ENCODE data around the gene INPP5K.
"Not testable (repeated sequence)": the region's sequence is repeated elsewhere in the genome, so short reads cannot be mapped to it uniquely, and the experiment has no call there.

The INPP5K gene

DNA sequence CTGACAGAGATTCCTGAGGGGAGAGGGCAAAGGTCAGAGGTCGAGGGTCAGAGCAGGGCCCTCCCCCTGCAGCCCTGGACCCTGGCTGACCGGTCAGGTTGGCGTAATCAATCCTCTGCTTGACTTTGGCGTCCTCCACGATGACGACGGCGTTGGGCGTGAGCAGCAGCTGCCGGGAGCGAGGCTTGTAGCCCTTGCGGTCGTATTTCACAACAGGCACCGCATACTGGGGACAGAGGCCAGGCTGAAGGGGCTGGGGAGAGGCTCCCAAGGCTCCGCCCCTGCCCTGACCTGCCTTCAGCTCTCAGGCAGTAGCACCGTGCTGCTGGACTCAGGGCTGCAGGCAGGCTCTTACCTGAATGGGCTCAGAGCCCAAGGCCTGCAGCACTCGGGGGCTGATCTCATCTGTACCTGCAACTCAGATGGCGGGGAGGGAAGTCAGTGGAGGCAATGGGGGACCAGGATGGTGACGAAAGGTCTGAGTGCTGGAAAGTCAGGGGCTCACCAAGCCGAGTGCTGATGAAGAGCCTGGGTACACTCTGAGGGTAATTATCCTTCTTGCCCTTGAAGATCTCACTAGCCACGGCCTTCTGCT is 48.4 kb downstream of the INPP5K start:
- DNase-seq (ENCODE audit: low spot score), result no peak

DNA sequence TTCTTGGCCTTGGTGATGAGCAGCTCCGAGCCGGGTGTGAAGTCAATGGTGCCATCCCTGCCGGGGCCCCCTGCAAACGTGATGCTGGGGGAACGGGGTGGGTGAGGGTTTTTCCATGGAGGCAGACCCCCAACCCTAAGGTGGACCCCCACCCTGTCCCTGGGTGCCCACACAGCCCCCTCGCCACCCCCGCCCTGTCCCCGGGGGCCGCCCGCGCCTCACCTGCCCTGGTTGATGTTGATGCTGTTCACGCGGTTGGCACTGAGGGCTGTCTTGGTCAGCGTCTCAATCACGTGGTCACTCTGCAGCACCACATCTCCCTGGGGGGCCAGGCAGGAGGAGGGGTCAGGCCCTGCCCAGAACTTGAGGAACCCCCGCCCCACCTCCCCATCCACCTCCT is 49.2 kb downstream of the INPP5K start:
- no peak for DNase-seq (ENCODE audit: low spot score)

DNA sequence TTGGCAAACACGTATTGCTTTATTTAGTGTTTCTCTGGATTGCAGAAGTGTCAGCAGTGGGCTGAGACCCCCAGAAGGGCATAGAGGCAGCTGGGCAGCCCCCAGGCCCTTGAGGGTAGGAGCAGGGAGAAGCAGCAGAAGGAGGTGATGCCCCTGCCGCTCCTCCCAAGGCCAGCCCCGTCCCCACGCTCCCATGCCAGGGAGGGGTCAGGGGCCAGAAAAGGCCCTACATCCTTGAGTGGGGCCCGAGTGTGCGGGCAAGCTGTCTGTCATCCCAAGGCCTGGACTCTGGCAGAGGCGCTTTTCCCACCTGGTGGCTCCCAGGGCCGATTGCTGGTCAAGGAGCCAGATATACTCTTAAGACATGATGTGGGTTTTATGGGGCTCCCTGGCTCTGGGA is 52.2 kb downstream of the INPP5K start:
- no peak for DNase-seq (ENCODE audit: low spot score)

DNA sequence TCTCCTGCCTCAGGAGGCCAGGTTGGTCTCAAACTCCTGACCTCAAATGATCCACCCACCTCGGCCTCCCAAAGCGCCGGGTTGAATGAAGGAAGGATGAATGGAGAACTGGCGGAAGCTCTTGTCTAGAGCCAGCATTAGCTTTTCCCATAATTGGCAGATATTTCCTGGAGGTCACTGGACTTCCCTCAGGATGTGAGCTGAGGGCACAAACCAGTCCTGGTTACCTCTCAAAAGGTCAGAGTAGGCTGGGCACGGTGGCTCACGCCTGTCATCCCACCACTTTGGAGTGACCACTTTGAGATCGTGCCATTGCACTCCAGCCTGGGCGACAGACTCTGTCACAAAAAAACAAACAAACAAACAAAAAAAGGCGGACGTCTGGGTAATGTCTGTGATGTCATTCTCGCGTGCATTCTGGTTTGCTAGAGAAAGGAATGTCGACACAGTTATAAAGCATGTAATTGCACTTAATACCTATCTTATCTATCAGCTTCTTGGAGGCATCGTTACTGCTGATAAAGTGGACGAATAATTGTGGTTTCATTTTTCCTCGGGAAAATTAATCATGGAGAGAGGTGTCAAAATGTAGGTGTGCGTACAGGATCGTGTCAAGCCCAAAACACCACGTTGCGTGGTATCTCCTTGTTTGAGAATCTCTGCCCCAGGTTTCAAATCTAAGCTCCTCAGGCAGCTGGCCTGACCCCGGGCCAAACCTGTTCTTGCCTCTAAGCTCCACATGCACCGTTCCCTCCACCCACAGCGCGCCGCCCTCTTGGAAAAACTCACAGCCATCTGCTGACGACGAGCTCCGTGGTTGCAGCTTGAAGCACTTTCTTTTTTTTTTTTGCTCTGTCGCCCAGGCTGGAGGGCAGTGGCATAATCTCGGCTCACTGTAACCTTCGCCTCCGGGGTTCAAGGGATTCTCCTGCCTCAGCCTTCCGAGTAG is 54.0 kb downstream of the INPP5K start:
- DNase-seq (ENCODE audit: low spot score), result no peak

DNA sequence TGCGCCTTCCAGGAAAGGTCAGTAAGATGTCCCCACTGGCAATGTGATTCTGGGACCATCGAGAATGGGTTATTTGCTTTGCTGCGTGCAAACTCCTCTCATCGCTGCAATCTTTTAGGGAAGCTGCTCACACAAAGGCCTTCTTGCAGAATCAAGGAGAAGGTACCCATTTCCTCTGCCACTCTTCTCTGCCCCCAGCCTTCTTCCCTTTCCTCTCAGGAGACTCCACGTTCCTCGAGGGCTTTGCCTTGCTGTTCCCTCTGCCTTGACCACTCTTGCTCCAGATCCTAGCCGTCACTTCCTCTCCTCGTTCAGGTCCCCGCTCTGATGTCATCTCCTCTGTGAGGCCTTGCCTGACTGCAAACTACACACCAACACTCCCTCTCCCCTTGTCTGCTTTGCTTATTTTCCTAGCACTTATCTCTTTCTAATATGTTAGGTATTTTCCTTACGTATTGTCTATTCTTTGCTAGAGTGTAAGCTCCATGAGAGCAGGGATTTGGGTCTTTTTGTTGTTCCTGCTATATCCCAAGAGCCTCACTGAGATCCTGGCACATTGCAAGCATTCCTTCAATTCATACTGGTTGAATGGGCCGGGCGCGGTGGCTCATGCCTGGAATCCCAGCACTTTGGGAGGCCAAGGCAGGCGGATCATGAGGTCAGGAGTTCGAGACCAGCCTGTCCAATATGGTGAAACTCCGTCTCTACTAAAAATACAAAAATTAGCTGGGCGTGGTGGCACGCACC is 55.0 kb downstream of the INPP5K start:
- DNase-seq (ENCODE audit: low spot score), result no peak

DNA sequence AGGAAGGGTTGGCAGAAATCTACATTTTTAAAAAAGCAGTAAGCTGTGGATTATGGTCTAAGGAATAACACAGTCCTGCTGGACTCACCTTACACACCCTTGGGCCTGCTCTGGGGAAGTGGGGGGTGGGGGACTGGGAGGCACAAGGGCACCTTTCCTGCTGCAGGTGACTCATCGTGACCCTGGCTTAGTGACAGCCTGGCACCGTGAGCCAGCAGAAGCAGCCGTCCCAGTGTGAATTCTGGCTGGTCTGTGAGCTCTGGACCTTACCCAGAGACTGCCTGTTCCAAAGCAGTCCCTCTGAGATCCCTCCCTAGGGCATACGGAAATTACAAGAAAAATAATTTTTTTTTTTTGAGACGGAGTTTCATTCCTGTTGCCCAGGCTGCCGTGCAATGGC is 56.2 kb downstream of the INPP5K start:
- DNase-seq (ENCODE audit: low spot score), result no peak

DNA sequence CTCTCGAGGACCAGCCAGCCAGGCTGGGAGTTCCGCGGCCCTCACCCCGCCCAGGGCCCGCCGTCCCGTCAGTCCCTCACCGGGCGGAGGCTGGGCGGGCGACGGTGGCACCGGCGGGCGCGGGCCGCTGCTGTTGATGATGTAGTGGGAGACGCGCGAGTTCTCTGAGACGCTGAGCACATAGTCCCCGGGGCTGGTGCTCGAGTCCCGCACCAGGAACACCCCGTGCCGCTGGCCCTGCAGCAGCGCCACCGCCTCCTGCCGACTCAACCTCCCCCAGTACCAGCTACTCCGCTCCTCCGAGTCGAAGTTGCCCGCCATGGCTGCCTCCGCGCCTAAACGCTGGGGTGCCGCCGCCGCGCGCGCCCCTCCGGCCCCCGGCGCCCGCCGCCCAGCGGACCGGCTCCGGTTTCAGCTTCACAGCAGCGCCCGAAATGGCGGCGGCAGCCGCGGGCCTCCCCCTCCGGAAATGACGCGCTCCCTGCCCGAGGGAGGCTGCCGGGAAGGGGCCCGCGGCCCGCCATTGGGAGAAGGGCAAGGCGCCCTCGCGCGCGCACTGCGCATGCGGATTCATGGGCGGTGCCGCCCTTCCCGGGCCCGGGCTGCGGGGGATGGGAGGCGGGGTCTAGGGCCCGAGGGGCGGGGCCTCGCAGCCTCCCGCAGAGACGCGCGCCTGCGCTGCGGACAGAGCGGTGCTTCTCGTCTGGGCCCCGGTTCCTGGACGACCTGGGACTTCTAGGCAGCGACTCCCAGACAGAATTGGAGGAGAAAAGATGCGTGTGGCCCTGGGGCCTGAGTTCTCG is 60.4 kb downstream of the INPP5K start, which contains the start of gene CRK:
CRK (minus strand) TSS at position 436 of the 803 bp plus-strand sequence; CDS start at position 321, 115 bp downstream.
- DNase-seq (ENCODE audit: low spot score), result peak; percentile 94

DNA sequence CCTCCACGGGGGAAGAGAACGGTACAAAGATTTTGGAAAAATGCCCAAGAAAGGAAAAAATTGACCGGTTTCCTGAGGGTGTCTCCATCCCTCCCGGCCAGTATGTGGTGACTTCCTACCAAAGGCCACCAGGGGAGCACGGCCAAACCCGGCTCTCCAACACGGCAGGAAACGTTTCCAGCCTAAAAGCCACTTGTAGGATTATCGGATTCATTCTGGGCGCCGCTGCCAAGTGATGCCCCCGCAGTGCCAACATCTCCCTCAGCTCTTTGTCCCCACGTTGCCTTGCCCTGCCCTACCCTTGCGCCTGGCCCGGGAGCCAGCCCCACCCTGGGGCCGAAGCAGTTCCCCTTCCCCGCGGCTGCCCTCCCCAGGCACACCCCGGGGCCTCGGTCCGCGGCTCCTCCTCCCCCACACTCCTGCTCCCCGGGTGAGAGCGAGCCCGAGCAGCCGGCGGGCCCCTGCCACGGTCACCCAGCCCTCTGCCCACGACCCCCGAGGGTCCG is 61.1 kb downstream of the INPP5K start:
- peak; percentile 70 for DNase-seq (ENCODE audit: low spot score)

DNA sequence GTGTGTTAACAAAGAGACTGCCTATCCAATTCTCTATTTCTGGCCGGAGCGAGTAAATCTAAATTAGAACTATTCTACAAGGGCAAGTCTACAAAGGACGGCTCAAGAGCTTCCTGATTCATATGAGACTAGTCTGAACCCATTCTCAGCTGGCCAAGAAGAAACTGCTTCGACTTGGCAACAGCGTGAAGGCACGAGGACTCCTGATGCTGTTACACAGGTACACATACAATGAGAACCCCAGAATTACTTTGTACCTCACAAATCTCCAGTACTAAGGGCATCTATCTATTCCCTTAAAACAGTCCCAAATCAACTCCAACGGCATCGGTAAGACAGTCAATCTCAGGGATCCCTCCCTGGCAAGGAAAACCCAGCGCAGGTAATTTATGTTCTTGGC is 61.9 kb downstream of the INPP5K start:
- no peak for DNase-seq (ENCODE audit: low spot score)

DNA sequence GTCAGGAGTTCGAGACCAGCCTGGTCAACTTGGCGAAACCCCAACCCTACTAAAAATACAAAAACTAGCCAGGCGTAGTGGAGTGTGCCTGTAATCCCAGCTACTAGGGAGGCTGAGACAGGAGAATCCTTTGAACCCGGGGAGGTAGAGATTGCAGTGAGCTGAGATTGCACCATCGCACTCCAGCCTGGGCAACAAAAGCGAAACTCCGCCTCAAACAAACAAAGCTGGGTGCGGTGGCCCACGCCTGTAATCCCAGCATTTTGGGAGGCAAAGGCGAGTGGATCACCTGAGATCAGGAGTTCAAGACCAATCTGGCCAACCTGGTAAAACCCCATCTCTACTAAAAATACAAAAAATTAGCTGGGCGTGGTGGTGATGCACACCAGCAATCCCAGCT is 62.7 kb downstream of the INPP5K start:
- not testable (repeated sequence) for DNase-seq (ENCODE audit: low spot score)

DNA sequence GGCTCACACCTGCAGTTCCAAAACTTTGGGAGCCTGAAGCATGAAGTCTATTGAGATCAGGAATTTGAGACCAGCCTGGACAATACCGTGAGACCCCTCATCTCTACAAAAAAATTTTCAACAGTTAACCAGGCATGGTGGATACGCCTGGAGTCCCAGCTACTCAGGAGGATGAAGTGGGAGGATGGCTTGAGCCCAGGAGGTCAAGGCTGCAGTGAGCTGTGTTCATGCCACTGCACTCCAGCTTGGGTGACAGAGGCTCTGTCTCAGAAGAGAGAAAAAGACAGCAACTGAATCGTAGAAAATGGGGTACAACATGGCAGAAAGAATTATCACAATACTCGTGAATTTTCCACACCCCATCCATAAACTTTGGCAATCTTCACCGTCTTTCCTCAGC is 63.6 kb downstream of the INPP5K start:
- DNase-seq (ENCODE audit: low spot score), result no peak

DNA sequence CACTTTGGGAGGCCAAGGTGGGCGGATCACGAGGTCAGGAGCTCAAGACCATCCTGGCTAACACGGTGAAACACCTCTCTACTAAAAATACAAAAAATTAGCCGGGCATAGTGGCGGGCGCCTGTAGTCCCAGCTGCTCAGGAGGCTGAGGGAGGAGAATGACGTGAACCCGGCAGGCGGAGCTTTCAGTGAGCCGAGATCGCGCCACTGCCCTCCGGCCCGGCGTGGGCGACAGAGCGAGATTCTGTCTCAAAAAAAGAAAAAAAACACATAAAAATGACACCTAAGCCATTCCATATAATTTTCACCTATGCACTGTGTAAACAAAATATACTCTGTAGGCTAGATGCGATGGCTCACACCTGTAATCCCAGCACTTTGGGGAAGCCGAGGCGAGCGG is 66.2 kb downstream of the INPP5K start:
- not testable (repeated sequence) for DNase-seq (ENCODE audit: low spot score)

DNA sequence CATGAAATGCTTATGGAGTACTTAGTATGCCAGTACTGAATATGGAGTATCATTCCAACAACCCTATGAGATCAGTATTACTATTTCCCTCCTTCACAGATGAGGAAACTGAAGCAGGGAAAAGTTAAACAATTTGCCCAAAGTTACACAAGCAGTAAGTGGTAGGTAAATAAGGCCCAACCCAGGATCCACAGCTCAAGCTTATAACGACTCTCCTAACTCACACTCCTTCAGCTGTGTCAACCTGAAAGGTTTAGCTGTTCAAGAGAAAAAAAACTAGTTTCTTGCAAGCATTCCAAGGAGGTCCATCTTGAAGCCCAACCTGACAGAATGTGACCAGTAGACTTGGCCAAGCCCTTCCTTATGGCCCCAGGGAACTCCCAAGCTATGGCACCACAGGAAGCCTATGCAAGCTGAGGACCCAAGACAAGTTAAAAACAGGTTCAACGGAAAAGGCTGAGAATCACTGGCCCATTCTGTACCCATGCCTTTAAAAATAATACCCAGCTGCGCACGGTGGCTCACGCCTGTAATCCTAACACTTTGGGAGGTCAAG is 66.9 kb downstream of the INPP5K start:
- no peak for DNase-seq (ENCODE audit: low spot score)

DNA sequence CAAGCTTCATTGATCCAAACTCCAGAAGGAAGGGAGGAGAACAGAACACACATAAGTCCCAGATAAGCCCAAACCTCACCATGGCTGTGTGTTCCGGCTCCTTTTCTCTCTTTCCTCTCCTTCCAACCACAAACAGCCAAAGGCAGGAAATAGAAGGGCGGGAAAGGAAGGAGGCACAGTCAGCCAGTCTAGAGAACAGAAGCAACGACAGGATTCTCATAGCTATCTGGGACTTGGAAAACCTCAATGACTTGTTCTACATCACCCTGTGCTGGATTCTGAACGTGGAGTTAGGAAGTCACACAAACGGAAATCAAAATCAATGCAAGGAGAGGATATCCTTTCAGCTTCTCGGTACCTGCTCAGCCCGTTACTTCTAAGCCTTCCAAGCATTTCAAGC is 69.4 kb downstream of the INPP5K start:
- DNase-seq (ENCODE audit: low spot score), result no peak

DNA sequence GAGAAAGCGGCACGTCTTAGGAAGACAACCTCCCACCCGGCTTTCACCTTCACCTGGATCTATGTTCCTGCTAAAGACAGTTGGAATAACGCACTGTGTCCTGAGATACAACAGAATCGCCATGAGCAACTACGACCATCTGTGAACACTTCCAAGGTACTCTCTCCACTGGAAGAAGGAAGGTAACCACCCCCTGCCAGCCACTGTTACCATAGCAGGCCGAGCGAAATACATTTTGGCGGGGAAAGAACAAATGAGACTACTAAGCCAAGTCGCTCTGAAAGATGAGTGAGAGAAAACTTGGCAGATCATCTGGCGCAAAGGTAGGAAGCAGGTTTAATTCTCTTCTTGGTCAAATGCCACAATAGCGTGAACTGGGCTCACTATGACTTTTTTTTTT is 70.2 kb downstream of the INPP5K start:
- no peak for DNase-seq (ENCODE audit: low spot score)

DNA sequence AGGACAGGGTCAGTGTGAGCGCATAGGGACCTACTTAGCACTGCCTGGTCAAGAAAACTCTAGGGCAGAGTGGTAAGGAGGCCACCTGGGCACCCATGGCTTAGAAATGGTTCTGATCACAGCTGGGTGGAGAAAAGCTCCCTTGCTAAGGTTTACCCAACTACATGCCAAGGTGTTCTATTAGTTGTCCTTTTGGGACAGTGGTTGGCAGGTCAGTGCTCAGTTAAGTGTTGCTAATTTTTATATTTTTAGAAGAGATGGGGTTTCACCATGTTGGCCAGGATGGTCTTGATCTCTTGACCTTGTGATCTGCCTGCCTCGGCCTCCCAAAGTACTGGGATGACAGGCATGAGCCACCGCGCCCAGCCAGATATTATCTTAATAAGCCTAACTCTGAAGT is 70.7 kb downstream of the INPP5K start:
- not testable (repeated sequence) for DNase-seq (ENCODE audit: low spot score)
